GM18858 (cell line): ENCODE results near the gene EBF4.
"Not testable (repeated sequence)": the region's sequence is repeated elsewhere in the genome, so short reads cannot be mapped to it uniquely, and the experiment has no call there.

Experiments
- ATAC-seq: cut with Tn5 transposase; IDR thresholded peaks from one replicate; pipeline ENCODE4 v1.9.1; 2021; ENCODE audit not compliant: unreplicated experiment

EBF4 gene

GRCh38 chr20:2671977-2672376, 20.6 kb upstream of the EBF4 start:
- ATAC-seq: no peak

- ATAC-seq: no peak
Observed at GRCh38 chr20:2672446-2672845, 20.1 kb upstream of the EBF4 start.

- ATAC-seq: no peak
Observed at GRCh38 chr20:2673453-2673852, 19.1 kb upstream of the EBF4 start.

- no peak for ATAC-seq
Observed at GRCh38 chr20:2680046-2680445, 12.5 kb upstream of the EBF4 start.

- not testable (repeated sequence) for ATAC-seq
Observed at GRCh38 chr20:2682040-2682439, 10.5 kb upstream of the EBF4 start.

- ATAC-seq: not testable (repeated sequence)
Observed at GRCh38 chr20:2684817-2685216, 7.8 kb upstream of the EBF4 start.

GRCh38 chr20:2687514-2687913, 5.1 kb upstream of the EBF4 start:
- no peak for ATAC-seq

GRCh38 chr20:2688041-2688591, 4.5 kb upstream of the EBF4 start:
- ATAC-seq: no peak

GRCh38 chr20:2690213-2690612, 2.4 kb upstream of the EBF4 start:
- no peak for ATAC-seq

- ATAC-seq: no peak
Observed at GRCh38 chr20:2690718-2691117, 1.9 kb upstream of the EBF4 start.

GRCh38 chr20:2691127-2691526, 1.5 kb upstream of the EBF4 start:
- ATAC-seq: no peak

- no peak for ATAC-seq
Observed at GRCh38 chr20:2691663-2692035, 931 bp upstream of the EBF4 start.

- ATAC-seq: no peak
Observed at GRCh38 chr20:2692886-2693285, 306 bp downstream of the EBF4 start.

GRCh38 chr20:2693286-2694007, 867 bp downstream of the EBF4 start:
- no peak for ATAC-seq

- ATAC-seq: no peak
Observed at GRCh38 chr20:2694008-2694471, 1.5 kb downstream of the EBF4 start.

GRCh38 chr20:2694519-2694918, 1.9 kb downstream of the EBF4 start:
- no peak for ATAC-seq

GRCh38 chr20:2695206-2695983, 2.8 kb downstream of the EBF4 start:
- no peak for ATAC-seq

GRCh38 chr20:2695984-2696525, 3.5 kb downstream of the EBF4 start:
- not testable (repeated sequence) for ATAC-seq

- ATAC-seq: no peak
Observed at GRCh38 chr20:2696646-2697045, 4.1 kb downstream of the EBF4 start.

- ATAC-seq: no peak
Observed at GRCh38 chr20:2697768-2698167, 5.2 kb downstream of the EBF4 start.

GRCh38 chr20:2698186-2698817, 5.7 kb downstream of the EBF4 start:
- ATAC-seq: no peak
